Measurements from ENCODE around the gene FEM1B.

FEM1B gene

DNA sequence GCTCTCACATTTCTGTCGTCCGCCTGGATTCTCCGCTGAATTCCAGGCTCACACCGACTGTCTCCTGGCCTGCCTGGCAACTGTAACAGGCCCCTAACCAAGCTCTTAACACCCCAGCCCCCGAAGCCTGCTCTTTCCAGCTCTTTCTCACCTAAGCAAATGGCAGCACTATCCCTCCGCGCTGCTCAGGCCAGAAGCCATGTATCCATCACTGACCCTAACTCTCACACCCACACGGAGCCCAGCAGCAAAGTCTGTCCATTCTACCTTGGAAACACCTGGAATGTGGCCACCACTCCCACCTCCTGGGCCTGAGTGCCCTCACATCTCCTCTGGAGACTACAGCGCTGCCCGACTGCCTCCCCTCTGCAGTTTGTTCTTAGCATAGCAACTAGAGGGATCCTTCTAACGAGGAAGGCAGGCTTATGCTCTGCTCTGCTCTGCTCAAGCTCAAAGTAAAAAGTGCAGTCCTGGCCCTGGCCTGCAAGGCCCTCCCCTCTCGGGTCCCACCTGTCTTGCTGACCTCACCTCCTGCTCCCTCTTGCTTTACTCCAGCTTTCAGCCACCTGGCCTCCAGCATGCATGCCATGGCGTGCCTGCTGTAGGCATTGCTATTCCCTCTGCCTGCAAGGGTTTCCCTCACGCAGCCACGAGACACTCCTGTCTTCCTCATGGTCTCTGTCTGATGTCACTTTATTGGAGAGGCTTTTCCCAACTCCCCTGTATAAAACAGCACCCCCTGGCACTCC lies 27.2 kb downstream of the FEM1B start:
- in situ Hi-C loops (cut with MboI; ENCODE audit: low sequenced_read_pairs), result loop anchor here (10.0 kb wide), 1 partner anchor 240 kb away; no protein-coding TSS in a partner anchor

DNA sequence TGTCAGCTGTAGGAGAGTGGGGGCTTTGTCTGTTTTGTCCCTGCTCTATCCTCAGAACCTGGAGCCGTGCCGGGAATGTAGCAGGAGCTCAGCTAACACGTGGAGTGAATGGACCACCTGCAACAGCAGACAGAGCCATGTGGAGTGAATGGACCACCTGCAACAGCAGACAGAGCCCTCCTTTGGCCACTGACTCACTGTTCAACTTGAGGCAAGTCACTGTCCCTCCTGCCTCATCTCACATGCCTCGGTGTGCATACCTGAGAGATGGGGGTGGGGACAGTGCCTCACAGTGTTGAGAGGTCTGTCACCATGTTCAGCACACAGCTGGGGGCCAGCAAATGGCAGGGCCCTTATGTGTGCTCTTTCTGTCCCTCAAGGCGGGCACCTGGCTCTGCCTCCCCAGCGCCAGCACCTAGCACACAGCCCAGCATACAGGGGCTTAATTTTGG lies 27.9 kb downstream of the FEM1B start:
- in situ Hi-C loops (cut with MboI; ENCODE audit: low sequenced_read_pairs), result loop anchor here (10.0 kb wide), 1 partner anchor 239 kb away; no protein-coding TSS in a partner anchor

DNA sequence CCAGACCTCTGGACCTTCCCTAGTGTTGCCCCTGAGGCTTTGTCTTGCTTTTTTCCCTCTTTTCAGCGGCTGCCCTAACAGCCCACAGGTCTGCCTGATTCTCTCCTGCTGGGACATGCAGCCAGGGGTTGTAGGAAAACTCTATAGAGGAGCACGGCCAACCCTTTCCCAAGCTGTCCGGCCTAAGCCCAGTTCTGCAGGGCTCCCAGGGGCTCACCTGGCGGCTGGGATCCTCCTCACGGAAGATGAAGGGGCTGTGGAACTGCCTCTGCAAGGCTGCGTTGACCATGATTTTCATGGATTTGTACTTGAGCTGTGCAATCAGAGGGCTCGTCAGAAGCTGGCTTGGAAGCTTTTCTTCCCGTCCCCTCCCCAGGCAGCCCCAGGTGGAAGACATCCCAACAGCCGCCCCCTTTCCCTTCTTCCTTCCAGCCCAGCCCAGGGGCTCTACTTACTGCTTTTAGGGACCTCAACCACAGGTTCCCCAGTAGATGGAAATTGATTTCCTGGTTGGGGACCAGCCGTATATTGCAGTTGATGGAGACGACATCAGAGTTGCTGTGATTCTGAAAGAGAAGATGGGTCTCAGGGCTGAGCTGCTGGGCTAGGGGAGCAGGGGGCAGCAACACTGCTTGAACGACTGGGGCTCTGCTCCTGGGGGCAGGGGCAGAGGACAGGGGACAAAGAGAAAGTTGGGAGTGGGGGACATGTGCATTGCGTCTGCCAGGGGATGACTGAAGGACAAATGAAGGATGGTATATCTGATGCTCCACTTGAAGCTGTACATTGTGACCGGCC lies 29.8 kb downstream of the FEM1B start:
- in situ Hi-C loops (cut with MboI; ENCODE audit: low sequenced_read_pairs), result loop anchor here (10.0 kb wide), 1 partner anchor 237 kb away; no protein-coding TSS in a partner anchor

DNA sequence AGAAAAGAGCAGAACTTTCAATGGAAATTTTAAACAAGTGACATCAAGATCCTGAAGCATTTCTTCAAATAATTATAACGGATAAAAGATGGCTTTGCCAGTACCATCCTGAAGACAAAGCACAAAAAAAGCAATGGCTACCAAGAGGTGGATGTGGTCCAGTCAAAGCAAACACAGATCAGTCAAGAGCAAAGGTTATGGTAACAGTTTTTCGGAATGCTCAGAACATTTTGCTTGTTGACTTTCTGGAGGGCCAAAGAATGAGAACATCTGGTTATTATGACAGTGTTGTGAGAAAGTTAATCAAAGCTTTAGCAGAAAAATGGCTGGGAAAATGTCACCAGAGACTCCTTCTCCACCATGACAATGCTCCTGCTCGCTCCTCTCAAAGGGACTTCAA lies 31.5 kb downstream of the FEM1B start:
- in situ Hi-C loops (cut with MboI; ENCODE audit: low sequenced_read_pairs), result loop anchor here (10.0 kb wide), 1 partner anchor 236 kb away; no protein-coding TSS in a partner anchor

DNA sequence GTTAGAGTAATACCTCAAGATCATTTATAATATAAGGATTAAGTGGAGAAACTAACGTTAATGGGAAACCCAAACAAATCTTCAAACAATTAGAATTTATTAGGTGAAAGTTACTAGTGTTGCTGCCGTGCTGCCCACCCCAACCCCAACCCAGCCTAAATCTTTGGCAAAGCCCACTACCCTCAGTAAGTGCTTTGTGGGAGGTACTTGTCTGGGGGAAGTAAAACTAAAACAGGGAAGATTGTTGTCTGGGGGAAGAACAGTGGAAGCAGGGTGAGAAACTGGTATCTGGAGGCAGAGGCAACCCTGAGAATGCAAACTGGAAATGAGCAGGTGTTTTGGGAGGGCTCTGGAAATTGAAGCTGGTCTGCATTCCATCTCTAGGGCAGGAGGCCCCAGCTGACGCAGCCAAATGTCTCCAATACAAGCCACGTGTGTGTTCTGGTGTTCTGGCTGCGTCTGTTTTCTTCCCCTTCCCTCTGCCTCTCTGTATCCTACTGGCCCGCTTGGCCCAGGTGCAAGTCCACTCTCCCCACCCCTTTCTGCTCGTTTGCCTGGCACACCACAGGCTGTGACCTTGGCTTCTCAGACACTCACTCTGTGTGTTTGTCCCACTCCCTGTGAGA lies 32.7 kb downstream of the FEM1B start:
- in situ Hi-C loops (cut with MboI; ENCODE audit: low sequenced_read_pairs), result no loop called here

DNA sequence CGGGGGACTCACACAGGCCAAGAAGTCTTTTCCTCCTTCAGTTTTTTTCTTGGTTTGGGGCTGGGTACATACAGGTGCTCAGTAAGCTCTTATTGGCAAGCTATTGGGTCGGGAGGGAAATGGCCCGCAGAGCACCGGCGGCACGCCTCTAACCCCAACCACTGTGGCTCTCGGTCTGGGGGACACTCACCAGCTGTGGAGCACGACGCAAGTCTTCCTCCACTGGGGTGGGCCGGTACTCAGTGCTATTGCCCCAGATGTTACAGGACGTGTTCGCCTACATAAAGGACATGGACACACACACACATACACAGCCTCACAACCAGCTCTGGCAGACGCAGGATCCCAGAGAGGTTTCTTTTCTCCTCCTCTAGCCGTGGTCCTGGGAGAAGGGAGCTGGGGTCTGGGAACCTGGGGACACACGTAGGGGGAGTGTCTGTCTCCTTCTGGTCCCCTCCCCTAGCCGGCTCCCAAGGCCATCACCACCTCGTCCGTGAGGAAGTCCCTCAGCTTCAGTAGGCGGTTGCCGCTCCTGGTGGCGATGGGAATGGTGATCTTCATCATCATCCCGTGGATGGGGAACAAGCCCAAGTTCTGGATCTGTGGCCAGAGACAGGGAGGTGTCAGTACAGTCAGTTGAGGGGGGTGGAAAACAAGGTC lies 33.4 kb downstream of the FEM1B start:
- in situ Hi-C loops (cut with MboI; ENCODE audit: low sequenced_read_pairs), result no loop called here

DNA sequence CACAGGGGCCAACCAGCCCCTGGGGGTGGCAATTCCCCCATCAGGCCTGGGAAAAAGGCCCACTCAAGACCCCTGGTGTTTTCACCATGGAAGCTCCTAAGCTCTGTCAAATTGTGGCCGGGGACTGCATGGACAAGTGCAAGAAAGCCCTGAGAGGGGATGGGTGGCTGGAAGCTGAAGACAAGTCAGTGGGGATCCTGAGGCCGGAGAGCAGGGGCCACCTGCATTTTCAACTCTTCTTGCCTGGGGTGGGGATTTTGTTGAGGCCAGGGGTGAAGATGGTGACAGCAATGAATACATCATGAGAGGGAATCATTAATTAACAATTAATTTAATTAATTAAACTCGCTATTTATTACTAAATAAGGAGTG lies 33.9 kb downstream of the FEM1B start:
- in situ Hi-C loops (cut with MboI; ENCODE audit: low sequenced_read_pairs), result no loop called here

DNA sequence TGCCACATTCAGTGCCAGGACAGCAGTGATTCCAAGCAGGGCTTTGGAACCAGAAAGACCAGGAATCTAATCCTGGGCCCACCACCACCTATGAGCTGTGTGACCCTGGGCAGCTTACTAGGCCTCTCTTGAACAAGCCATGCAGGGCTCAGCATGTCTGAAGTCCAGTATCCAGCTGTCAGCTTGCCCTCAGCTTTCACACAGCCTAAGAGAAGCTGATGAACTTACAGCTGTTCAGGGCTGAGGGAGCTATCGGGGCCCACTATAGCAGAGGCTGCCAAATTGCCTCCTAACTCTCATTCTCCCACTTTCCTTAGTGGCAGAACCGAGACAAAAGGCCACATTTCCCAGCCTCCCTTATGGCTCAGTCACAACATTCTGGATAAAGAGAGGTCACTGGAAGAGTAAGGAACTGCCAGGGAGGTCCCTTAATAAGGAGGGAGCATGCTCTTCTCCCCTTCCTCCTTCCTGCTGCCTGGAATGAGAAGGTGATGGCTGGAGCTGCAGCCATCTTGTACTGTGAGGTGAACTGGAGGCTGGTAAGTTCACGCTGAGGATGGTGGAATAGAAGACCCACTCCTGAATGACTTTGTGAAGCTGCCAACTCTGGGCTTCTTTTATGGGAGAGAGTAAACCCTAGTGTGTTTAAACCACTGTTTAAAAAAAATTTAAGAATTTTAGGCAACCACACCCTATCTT lies 34.5 kb downstream of the FEM1B start:
- in situ Hi-C loops (cut with MboI; ENCODE audit: low sequenced_read_pairs), result no loop called here

DNA sequence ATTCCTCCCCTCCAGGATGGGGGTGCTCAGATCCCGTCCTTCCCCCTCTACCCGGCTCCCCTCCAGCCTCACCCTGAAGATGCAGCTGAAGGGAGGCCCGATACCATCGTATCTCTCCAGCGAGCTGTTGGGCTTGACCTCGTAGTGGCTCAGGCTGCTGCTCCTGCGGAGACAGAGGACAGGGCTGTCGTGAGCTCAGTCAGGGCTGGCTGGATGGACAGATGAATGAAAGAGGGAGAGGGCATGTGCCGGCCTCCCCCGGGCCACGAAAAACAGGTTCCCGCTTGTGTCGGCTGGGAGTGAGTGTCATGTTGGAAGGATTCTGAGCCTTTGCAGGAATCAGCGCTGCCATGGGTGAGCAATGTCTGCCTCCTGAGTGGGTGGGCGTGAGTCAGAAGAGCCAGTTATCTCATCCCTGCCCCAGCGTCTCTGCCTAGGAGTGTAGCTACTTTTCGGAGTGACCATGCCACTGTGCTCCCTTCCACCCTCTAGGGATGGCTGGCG lies 35.2 kb downstream of the FEM1B start:
- in situ Hi-C loops (cut with MboI; ENCODE audit: low sequenced_read_pairs), result no loop called here

DNA sequence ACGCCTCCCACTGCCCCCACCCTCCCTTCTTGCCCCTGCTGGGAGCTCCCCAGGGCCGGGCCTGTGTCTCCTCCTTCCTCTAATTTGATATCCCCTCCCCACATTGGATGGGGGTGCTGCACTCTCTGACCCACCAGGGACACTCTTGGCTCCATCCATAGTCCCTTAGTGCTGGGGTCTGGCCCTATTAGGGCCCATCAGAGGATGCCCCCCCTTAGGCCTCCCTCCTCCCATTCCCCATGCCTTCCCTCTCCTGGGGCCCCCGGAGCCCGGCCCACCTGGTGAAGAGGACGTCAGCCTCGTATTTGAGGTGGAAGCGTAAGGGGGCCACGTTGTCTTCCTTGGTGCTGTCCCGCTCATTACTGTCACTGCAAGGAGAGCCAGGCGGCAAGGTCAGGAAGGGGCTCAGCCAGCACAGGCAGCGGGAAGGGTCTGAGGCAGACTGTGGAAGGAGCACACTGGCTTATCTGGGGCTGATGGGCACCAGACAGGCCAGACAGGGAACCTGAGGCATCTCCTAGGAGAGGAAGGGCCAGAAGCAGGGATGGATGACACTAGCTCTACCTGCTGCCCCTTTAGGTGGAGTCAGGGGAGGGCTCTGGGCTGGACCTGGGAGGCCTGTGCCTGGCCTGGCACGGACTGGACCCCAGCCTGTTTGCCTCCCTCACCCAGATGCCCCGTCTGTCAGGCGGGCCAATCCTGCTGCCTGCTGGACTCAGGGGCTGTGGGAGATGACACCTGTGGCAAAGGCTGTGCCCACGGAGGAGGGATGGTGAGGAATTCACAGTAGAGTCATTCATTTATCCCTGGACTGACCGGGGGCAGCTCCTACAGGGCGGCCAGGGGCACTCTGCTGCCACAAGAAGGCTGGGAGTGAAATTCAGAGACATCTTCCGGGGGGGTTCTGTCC lies 36.2 kb downstream of the FEM1B start:
- in situ Hi-C loops (cut with MboI; ENCODE audit: low sequenced_read_pairs), result no loop called here

DNA sequence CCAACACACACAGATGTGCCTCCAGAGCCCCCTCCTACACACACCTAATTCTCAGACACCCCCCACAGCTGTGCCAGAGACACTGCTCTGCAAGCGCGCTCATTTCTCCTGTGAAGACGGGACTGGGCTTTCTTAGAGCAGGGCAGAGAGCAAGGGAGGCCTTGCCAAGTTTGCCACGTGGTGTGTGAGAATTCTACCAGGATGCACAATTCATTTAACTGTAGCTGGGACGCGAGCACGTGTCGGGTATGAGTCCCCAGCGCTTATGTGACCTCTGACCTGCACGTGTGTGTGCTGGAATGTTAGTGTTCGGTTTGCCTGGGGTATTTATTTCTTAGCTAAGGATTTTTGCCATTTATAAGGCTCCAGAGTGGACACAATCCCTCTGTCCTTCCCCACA lies 37.0 kb downstream of the FEM1B start:
- in situ Hi-C loops (cut with MboI; ENCODE audit: low sequenced_read_pairs), result no loop called here

DNA sequence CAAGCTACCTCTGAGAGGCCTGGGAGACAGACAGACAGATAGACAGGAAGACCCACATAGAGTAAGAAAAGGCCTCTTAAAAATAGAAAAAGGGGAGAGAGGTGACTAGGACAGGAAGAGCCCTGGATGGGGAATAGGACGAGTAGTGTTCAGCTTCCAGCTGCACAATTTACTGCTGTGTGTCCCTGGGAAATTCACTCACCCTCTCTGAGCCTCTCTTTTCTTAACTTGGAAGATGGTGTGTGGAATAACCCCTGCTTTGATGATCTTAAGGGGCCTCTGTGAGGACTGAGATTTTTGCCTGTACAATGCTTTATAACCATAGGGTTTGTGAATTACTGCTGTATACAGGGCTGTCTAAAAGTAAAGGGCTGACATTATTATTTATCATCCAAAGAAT lies 37.5 kb downstream of the FEM1B start:
- in situ Hi-C loops (cut with MboI; ENCODE audit: low sequenced_read_pairs), result no loop called here

DNA sequence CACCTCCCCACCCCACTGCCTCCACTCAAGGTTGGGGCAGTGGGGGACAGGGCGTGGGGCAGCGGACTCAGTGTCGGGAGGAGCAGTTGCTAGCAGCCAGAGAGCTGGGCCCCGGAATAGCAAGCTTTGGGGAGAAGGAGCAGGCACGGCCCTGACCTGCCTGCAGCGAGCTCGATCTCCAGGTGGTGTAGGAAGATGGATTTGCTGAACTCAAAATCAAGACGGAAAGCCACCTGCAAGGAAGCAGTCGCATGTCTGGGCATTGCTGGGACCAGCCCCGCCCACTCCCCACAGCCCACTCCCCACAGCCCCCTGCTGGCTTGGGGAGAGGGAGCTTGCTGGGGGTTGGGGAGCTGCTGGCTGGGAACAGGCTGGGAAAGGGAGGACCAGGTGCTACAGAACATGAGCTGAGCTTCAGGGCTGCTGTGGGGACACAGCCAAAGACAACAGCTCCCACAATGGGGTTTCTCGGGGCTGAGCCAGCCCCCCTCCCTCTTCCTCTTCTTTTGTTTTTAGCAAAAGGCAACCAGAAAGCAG lies 38.0 kb downstream of the FEM1B start:
- in situ Hi-C loops (cut with MboI; ENCODE audit: low sequenced_read_pairs), result no loop called here

DNA sequence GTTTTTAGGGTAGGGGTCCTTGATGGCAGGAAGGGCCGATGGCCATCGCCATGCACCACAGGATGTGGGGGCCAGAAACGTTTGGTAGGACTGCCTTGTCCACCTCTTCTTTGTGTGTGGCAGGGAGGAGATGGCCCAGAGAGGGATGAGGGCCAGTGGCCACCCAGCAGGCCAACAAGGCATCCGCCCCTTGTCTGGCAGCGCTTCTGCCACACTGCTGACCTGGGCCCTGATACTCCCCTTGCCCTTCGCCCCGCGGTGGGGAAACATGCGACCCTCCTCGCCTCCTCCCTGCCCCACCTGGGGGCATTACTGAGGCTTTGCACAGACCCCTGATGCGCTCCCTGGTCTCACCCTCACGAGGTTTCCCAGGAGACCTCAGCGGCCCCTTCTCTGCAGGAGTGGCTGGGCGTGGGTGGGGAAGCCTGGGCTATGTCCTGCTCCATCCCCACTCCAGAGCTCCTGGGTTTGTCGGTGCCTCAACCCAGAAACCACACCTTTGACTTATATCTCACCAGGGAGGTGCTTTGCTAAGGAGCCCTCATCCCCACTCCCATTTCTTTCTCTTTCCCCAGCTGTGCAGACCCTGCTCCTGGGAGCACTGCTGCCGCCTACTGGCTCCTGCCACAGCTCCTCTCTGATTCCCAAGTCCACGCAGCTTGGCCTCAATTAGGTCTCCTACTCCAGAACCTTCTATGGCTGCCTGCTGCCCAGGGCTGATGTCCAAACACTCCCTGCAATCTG lies 38.7 kb downstream of the FEM1B start:
- in situ Hi-C loops (cut with MboI; ENCODE audit: low sequenced_read_pairs), result no loop called here

DNA sequence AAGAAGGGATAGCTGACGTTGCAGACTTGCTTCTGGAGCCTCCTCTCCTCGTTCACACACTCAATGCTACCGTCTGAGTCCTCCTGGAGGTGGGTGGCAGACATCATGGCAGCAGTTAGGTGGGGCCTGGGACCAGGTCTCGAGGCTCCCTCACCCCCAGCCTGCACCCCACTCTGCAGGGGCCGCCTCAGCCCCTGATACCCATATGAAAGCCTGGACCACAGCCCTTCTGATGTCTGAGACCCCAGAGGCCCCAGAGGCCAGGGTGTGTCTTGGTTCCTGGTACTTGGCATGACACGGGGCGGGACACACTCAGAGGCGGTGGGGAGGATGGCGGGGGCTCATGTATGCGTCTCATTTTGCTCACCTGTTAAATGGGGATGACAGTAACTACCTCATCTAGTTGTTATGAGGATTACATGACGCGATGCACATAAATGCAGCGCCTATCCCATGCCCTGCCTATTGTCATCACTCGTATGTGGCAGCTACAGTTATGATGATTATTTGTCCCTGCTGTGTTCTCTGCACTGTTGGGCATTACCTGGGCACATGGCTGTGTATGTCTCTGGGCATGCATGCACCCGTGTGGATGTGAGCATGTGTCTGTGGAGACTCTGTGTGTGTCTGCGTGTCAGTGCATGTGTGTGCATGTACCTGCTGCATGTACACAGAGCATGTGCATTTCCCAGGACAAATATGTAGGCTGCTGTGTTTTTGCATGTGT lies 39.9 kb downstream of the FEM1B start:
- in situ Hi-C loops (cut with MboI; ENCODE audit: low sequenced_read_pairs), result no loop called here

DNA sequence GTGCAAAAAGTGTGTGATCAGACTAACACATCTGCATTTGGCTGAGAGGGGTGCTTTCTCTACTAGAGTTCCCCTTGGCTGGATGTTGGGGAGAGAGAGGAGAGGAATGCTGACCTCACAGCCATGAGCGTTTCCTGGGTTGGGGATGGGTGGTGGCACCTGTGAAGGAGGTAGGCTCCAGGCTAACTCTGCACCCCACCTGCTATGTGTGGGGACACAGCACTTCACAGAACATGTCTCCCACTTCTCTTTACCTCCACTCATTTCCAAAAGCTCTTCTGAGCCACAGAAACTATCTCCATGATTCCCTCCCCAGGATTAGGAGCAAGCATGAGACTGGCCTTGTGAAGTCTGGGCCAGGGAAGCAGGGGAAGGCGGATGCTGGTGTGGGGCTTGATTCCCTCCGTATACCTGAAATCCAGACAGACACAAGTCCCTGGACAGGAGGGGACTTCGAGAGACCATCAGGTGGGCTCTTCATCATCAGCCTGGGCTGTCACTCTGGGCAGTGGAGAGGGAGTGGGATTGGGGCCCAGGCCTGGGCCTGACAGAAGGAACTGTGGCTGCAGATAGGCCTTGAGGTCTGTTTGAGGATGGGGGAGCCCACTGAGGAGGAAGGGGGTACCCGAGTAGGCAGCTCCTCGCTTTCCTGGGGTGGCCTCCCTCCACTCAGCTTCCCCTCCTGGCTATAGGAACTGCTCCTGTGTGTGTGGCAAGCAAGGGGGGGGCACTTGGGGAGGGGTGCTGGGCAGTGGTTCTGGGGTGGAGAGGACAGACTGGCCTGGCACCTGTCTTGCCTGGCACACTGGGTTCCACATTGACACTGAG lies 40.7 kb downstream of the FEM1B start:
- in situ Hi-C loops (cut with MboI; ENCODE audit: low sequenced_read_pairs), result no loop called here

All from HL-60/S4 treated with retinoic acid at 250 ng/mL for 4 days and 3 days (cell line).